GM18498 (cell line): ENCODE results near the gene BPIFB4.
"Not testable (repeated sequence)": the region's sequence is repeated elsewhere in the genome, so short reads cannot be mapped to it uniquely, and the experiment has no call there.

Source experiments
- ATAC-seq: cut with Tn5 transposase; IDR thresholded peaks from one replicate; pipeline ENCODE4 v1.9.1; 2021; ENCODE audit warnings: mild to moderate bottlenecking, moderate library complexity; ENCODE audit not compliant: unreplicated experiment

Gene BPIFB4

GRCh38 chr20:33079259-33079658 lies at the start of gene BPIFB4:
Gene BPIFB4, plus strand, starts transcription at chr20:33079643. Its CDS starts 1,884 bp downstream, at chr20:33081527.
- no peak for ATAC-seq

GRCh38 chr20:33030076-33030475 lies 49.4 kb upstream of the BPIFB4 start:
- no peak for ATAC-seq

GRCh38 chr20:33030569-33030968 lies 48.9 kb upstream of the BPIFB4 start:
- no peak for ATAC-seq

GRCh38 chr20:33031531-33031930 lies 47.9 kb upstream of the BPIFB4 start, which contains the start of gene BPIFB6:
Gene BPIFB6, plus strand, starts transcription at chr20:33031648. Its CDS starts 0 bp downstream, at chr20:33031648.
- ATAC-seq: no peak

- no peak for ATAC-seq
Observed at GRCh38 chr20:33032555-33032954, 46.9 kb upstream of the BPIFB4 start.

GRCh38 chr20:33033381-33033780 lies 46.1 kb upstream of the BPIFB4 start:
- no peak for ATAC-seq

- ATAC-seq: no peak
Observed at GRCh38 chr20:33034115-33034514, 45.3 kb upstream of the BPIFB4 start.

GRCh38 chr20:33034901-33035492 lies 44.4 kb upstream of the BPIFB4 start:
- ATAC-seq: no peak

- no peak for ATAC-seq
Observed at GRCh38 chr20:33037456-33037855, 42.0 kb upstream of the BPIFB4 start.

GRCh38 chr20:33038243-33038642 lies 41.2 kb upstream of the BPIFB4 start:
- no peak for ATAC-seq

GRCh38 chr20:33042430-33042829 lies 37.0 kb upstream of the BPIFB4 start:
- no peak for ATAC-seq

GRCh38 chr20:33042983-33043730 lies 36.3 kb upstream of the BPIFB4 start:
- ATAC-seq: no peak

- ATAC-seq: no peak
Observed at GRCh38 chr20:33043731-33044181, 35.7 kb upstream of the BPIFB4 start.

GRCh38 chr20:33045129-33045721 lies 34.2 kb upstream of the BPIFB4 start:
- not testable (repeated sequence) for ATAC-seq

- ATAC-seq: no peak
Observed at GRCh38 chr20:33046412-33046811, 33.0 kb upstream of the BPIFB4 start.

GRCh38 chr20:33051333-33051732 lies 28.1 kb upstream of the BPIFB4 start:
- ATAC-seq: no peak

GRCh38 chr20:33053291-33054106 lies 25.9 kb upstream of the BPIFB4 start, which contains the start of gene BPIFB3:
Gene BPIFB3, plus strand, starts transcription at chr20:33053903. Its CDS starts 1,533 bp downstream, at chr20:33055436.
- ATAC-seq: no peak

GRCh38 chr20:33054381-33054780 lies 25.1 kb upstream of the BPIFB4 start:
- ATAC-seq: no peak

GRCh38 chr20:33054791-33055190 lies 24.7 kb upstream of the BPIFB4 start:
- no peak for ATAC-seq

- ATAC-seq: no peak
Observed at GRCh38 chr20:33059136-33059535, 20.3 kb upstream of the BPIFB4 start.
